Hepatocyte (in vitro differentiated cells): ENCODE results near the gene SLC23A2.

Experiments used
- CTCF ChIP-seq: fragments of 200-600 bp; sonication (generic); IDR thresholded peaks from 2 replicates; pipeline ENCODE4 v1.5.1; 2016; ENCODE audit warnings: antibody characterized with exemption, mild to moderate bottlenecking; ENCODE audit not compliant: poor library complexity
- EZH2 ChIP-seq: fragments of 200-600 bp; sonication (generic); IDR thresholded peaks from 2 replicates; pipeline ENCODE4 v1.6.1; 2016; ENCODE audit warnings: antibody characterized with exemption, mild to moderate bottlenecking, borderline replicate concordance

GRCh38 chr20:4830259-4830658 lies 171.1 kb downstream of the SLC23A2 start:
- no peak for TF ChIP-seq CTCF
- TF ChIP-seq EZH2: no peak
